ENCODE data around the gene CNGB1. TPM values are rescaled to one million over a fixed set of nuclear protein-coding genes. Genes with fewer than 3 reads are reported as not detected.

Gene CNGB1
- total RNA-seq, 1 experiment from 2014 or later, result not detected

DNA sequence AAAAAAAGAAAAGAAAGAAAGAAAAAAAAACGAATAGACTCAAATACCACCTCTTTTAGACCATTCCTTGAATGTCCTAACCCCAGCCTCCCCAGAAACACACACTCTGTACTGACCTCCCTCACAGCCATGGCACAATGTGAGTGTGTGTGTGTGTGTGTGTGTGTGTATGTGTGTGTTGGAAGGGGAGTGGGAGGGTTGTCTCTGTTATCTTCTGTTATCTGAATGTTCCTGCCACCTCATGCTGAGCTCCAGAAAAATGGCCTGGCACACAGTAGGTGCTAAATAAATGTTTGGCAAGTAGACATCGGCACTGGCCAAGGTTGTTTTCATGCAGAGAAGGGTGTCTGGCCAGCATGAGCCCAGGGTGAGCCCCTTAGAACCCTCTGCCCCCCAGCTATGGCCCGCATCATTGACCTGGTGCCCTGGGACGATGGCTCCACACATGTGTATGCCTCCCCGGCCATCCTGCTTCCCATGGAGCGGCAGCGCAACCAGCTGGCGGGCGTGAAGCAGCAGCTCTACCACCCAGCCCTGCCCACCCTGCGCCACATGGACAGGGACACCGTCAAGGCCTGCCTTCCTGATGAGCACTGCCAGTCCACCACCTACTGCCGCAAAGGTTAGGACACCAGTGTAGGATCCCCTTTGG, 6.6 kb upstream of the CNGB1 start (continued):
- no peak for TF ChIP-seq ZNF317 (CRISPR knock-in tag; IDR thresholded peaks at IDR 0.05; ENCODE audit: borderline replicate concordance, low read depth)
- TF ChIP-seq ZNF281 (CRISPR knock-in tag; IDR thresholded peaks at IDR 0.05), result no peak
- no peak for TF ChIP-seq FOXK1 (CRISPR knock-in tag; IDR thresholded peaks at IDR 0.05)
- TF ChIP-seq, protein P1, sequence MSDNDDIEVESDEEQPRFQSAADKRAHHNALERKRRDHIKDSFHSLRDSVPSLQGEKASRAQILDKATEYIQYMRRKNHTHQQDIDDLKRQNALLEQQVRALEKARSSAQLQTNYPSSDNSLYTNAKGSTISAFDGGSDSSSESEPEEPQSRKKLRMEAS (CRISPR knock-in tag; IDR thresholded peaks at IDR 0.05), result no peak
- TF ChIP-seq CREB1 (CRISPR knock-in tag; IDR thresholded peaks at IDR 0.05), result no peak
- TF ChIP-seq, protein P2, sequence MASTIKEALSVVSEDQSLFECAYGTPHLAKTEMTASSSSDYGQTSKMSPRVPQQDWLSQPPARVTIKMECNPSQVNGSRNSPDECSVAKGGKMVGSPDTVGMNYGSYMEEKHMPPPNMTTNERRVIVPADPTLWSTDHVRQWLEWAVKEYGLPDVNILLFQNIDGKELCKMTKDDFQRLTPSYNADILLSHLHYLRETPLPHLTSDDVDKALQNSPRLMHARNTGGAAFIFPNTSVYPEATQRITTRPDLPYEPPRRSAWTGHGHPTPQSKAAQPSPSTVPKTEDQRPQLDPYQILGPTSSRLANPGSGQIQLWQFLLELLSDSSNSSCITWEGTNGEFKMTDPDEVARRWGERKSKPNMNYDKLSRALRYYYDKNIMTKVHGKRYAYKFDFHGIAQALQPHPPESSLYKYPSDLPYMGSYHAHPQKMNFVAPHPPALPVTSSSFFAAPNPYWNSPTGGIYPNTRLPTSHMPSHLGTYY (CRISPR knock-in tag; IDR thresholded peaks at IDR 0.05), result no peak
- TF ChIP-seq ATF6 (CRISPR knock-in tag; IDR thresholded peaks at IDR 0.05), result no peak

GRCh38 chr16:57976331-57976796, 5.4 kb upstream of the CNGB1 start:
- DNase-seq (ENCODE audit: low spot score) (no peak), ATAC-seq (no peak)
- Mint-ChIP-seq H3K4me1 (no peaks in the 10 kb centered on the region), H3K27ac (no peak overlapping the region), H3K9me3 (no peaks in the 10 kb centered on the region), H3K4me3 (no peak overlapping the region), H3K27me3 (ENCODE audit: low read depth) (no peaks in the 10 kb centered on the region), H3K36me3 (no peaks in the 10 kb centered on the region)
- POLR2A ChIA-PET, result no interaction called here
- CTCF ChIA-PET, result interaction anchor here (1.9 to 2.9 kb wide), 4 partner anchors 9 to 201 kb away, joined by 5 to 26 read pairs (median 12); no protein-coding TSS in a partner anchor
- no peak for TF ChIP-seq SP1 (CRISPR knock-in tag; conservative IDR thresholded peaks at IDR 0.05)
- no peak for TF ChIP-seq KAT7 (CRISPR knock-in tag; IDR thresholded peaks at IDR 0.05; ENCODE audit: borderline replicate concordance)
- no peak for TF ChIP-seq CBFB (CRISPR knock-in tag; IDR thresholded peaks at IDR 0.05; ENCODE audit: low read depth)
- no peak for TF ChIP-seq ATF3 (CRISPR knock-in tag; conservative IDR thresholded peaks at IDR 0.05)
- TF ChIP-seq ELF4 (CRISPR knock-in tag; IDR thresholded peaks at IDR 0.05; ENCODE audit: low read depth), result no peak
- TF ChIP-seq, protein P3, sequence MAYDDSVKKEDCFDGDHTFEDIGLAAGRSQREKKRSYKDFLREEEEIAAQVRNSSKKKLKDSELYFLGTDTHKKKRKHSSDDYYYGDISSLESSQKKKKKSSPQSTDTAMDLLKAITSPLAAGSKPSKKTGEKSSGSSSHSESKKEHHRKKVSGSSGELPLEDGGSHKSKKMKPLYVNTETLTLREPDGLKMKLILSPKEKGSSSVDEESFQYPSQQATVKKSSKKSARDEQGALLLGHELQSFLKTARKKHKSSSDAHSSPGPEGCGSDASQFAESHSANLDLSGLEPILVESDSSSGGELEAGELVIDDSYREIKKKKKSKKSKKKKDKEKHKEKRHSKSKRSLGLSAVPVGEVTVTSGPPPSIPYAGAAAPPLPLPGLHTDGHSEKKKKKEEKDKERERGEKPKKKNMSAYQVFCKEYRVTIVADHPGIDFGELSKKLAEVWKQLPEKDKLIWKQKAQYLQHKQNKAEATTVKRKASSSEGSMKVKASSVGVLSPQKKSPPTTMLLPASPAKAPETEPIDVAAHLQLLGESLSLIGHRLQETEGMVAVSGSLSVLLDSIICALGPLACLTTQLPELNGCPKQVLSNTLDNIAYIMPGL (CRISPR knock-in tag; IDR thresholded peaks at IDR 0.05), result no peak
- TF ChIP-seq, protein P4, sequence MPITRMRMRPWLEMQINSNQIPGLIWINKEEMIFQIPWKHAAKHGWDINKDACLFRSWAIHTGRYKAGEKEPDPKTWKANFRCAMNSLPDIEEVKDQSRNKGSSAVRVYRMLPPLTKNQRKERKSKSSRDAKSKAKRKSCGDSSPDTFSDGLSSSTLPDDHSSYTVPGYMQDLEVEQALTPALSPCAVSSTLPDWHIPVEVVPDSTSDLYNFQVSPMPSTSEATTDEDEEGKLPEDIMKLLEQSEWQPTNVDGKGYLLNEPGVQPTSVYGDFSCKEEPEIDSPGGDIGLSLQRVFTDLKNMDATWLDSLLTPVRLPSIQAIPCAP (CRISPR knock-in tag; IDR thresholded peaks at IDR 0.05), result no peak
- no peak for TF ChIP-seq ARID4B (CRISPR knock-in tag; IDR thresholded peaks at IDR 0.05; ENCODE audit: borderline replicate concordance)
- TF ChIP-seq ZNF416 (CRISPR knock-in tag; IDR thresholded peaks at IDR 0.05), result no peak
- TF ChIP-seq, protein P5, sequence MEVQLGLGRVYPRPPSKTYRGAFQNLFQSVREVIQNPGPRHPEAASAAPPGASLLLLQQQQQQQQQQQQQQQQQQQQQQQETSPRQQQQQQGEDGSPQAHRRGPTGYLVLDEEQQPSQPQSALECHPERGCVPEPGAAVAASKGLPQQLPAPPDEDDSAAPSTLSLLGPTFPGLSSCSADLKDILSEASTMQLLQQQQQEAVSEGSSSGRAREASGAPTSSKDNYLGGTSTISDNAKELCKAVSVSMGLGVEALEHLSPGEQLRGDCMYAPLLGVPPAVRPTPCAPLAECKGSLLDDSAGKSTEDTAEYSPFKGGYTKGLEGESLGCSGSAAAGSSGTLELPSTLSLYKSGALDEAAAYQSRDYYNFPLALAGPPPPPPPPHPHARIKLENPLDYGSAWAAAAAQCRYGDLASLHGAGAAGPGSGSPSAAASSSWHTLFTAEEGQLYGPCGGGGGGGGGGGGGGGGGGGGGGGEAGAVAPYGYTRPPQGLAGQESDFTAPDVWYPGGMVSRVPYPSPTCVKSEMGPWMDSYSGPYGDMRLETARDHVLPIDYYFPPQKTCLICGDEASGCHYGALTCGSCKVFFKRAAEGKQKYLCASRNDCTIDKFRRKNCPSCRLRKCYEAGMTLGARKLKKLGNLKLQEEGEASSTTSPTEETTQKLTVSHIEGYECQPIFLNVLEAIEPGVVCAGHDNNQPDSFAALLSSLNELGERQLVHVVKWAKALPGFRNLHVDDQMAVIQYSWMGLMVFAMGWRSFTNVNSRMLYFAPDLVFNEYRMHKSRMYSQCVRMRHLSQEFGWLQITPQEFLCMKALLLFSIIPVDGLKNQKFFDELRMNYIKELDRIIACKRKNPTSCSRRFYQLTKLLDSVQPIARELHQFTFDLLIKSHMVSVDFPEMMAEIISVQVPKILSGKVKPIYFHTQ (CRISPR knock-in tag; IDR thresholded peaks at IDR 0.05), result no peak
- no peak for TF ChIP-seq FOXP1 (CRISPR knock-in tag; IDR thresholded peaks at IDR 0.05; ENCODE audit: borderline replicate concordance)

Measured in WTC11 (cell line).